K562 (cell line): ENCODE data around the gene ITIH6. TPM values are rescaled to one million over a fixed set of nuclear protein-coding genes. Genes with fewer than 3 reads are reported as not detected.

Source experiments
- ATAC-seq: fragments of 200-7000 bp; cut with Tn5 transposase; 3 replicates; pipeline ENCODE4 v1.9.1; 2020; ENCODE audit warnings: moderate library complexity
- BruUV-seq: library from RNA; stranded (reverse); fragments of 400-500 nt; replicated peaks from 2 replicates; lab custom pipeline; 2021; lab: Mats Ljungman, UMichigan
- CTCF ChIA-PET: fragments of 300-600 bp; formaldehyde crosslinking; extraction: SDS; loops from one replicate; lab custom pipeline; 2021; ENCODE audit warnings: low intra/inter-chr PET ratio; lab: Yijun Ruan, JAX
- POLR2A ChIA-PET: fragments of 300-600, 350-650 bp; sonication (Branson Sonifier 250); formaldehyde crosslinking; extraction: SDS; loops from one replicate; lab custom pipeline; 2021; ENCODE audit warnings: antibody characterized with exemption, inconsistent platforms; lab: Yijun Ruan, JAX
- DNase-seq, 4 experiments: peaks; one replicate each; pipeline versions ENCODE4 v3.0.0 to v3.0.0-alpha.2; 2011 to 2018; ENCODE audit warnings: low spot score in 3 of 4, mixed read lengths in 3 of 4; ENCODE audit errors: extremely low read depth in 1 of 4
- FAIRE-seq: peaks from 2 replicates; lab custom pipeline; 2011; peaks lifted over from hg19 to GRCh38; lab: Jason Lieb, UNC
- H2AFZ ChIP-seq: 2 replicates; pipeline ENCODE4 v1.6.0; 2011; ENCODE audit warnings: low read depth, low read length, control low read depth, inconsistent platforms
- H3K27ac ChIP-seq: fragments of 200-600 bp; 3 replicates; pipeline ENCODE4 v1.8.0; 2011; ENCODE audit warnings: low read depth, mild to moderate bottlenecking, control low read depth, inconsistent platforms, low read length, moderate library complexity, mixed read lengths; ENCODE audit errors: extremely low read depth
- H3K27me3 ChIP-seq, 2 experiments: fragments of 300-600 bp in 1 of 2; 2 replicates in 1 of 2; 3 replicates in 1 of 2; pipeline versions ENCODE4 v1.6.0 to v1.8.0; 2011; ENCODE audit warnings: inconsistent platforms in 2 of 2, low read length in 2 of 2, mild to moderate bottlenecking in 1 of 2, mixed read lengths in 1 of 2, moderate library complexity in 1 of 2; ENCODE audit not compliant: control insufficient read depth in 2 of 2, insufficient read depth in 2 of 2
- H3K36me3 ChIP-seq: fragments of 300-600 bp; 3 replicates; pipeline ENCODE4 v1.8.0; 2011; ENCODE audit warnings: mild to moderate bottlenecking, low read length, inconsistent platforms; ENCODE audit not compliant: control insufficient read depth, insufficient read depth
- H3K4me1 ChIP-seq, 2 experiments: fragments of 200-600 bp in 1 of 2; replicated peaks in 1 of 2; 2 replicates in 1 of 2; 3 replicates in 1 of 2; pipeline versions ENCODE4 v1.5.1 to v1.8.0; 2011; ENCODE audit warnings: inconsistent platforms in 2 of 2, low read length in 2 of 2, mild to moderate bottlenecking in 1 of 2, mixed read lengths in 1 of 2, moderate library complexity in 1 of 2; ENCODE audit not compliant: control insufficient read depth in 2 of 2, insufficient read depth in 2 of 2
- H3K4me2 ChIP-seq: 2 replicates; pipeline ENCODE4 v1.6.1; 2011; ENCODE audit warnings: low read length, control low read depth, inconsistent platforms, mixed read lengths; ENCODE audit not compliant: insufficient read depth
- H3K4me3 ChIP-seq: fragments of 200-600 bp; sonication (generic), shearing (Covaris generic); 2 replicates; pipeline ENCODE4 v1.5.1; 2016; ENCODE audit warnings: control low read depth, inconsistent platforms
- H3K79me2 ChIP-seq: fragments of 200-600 bp; 3 replicates; pipeline ENCODE4 v1.8.0; 2011; ENCODE audit warnings: low read length, inconsistent platforms; ENCODE audit not compliant: control insufficient read depth, insufficient read depth
- H3K9ac ChIP-seq, 2 experiments: 2 replicates each; pipeline versions ENCODE4 v1.6.0 to v1.6.1; 2011; ENCODE audit warnings: low read depth in 2 of 2, low read length in 2 of 2, control low read depth in 1 of 2, inconsistent platforms in 1 of 2, mild to moderate bottlenecking in 1 of 2, mixed read lengths in 1 of 2; ENCODE audit not compliant: insufficient read depth in 1 of 2
- H3K9me1 ChIP-seq: one replicate; pipeline ENCODE4 v1.6.0; 2011; ENCODE audit warnings: inconsistent platforms, mild to moderate bottlenecking, low read length, moderate library complexity; ENCODE audit not compliant: control insufficient read depth, insufficient read depth
- H3K9me3 ChIP-seq: replicated peaks from 2 replicates; pipeline ENCODE4 v1.5.1; 2011; ENCODE audit warnings: low read depth, low read length, inconsistent platforms; ENCODE audit not compliant: control insufficient read depth, insufficient read depth
- H4K20me1 ChIP-seq: replicated peaks from 2 replicates; pipeline ENCODE4 v1.6.1; 2011; ENCODE audit warnings: low read length, inconsistent platforms, mixed read lengths; ENCODE audit not compliant: control insufficient read depth, insufficient read depth
- CBFB ChIP-seq: sonication (generic); formaldehyde crosslinking; IDR thresholded peaks from 2 replicates; pipeline ENCODE4 v1.4.0; 2020; ENCODE audit warnings: mild to moderate bottlenecking, missing genetic modification reagents
- CTBP1 ChIP-seq: fragments of 450-650 bp; IDR thresholded peaks from 2 replicates; pipeline ENCODE4 v1.6.1; 2016; ENCODE audit warnings: borderline replicate concordance
- ELF1 ChIP-seq: fragments of 200-800 bp; sonication (Bioruptor generic); IDR thresholded peaks from 2 replicates; pipeline ENCODE4 v1.6.1; 2016; ENCODE audit warnings: missing genetic modification characterization, missing compliant biosample characterization
- KDM2B ChIP-seq: fragments of 250-450 bp; sonication (Bioruptor Pico); IDR thresholded peaks from 2 replicates; pipeline ENCODE4 v1.8.0; 2021; ENCODE audit warnings: mild to moderate bottlenecking, moderate library complexity
- MAFF ChIP-seq: IDR thresholded peaks from 2 replicates; pipeline ENCODE4 v1.6.1; 2012; ENCODE audit warnings: low read length, improper control_type of control experiment
- NUFIP1 ChIP-seq: fragments of 450-650 bp; IDR thresholded peaks from 2 replicates; pipeline ENCODE4 v1.6.1; 2018; ENCODE audit not compliant: partially characterized antibody
- PCBP2 ChIP-seq: fragments of 200-400 bp; formaldehyde crosslinking; IDR thresholded peaks from 2 replicates; pipeline ENCODE4 v1.6.1; 2018; ENCODE audit warnings: low read length, low read depth, mild to moderate bottlenecking, moderate library complexity; ENCODE audit not compliant: poor library complexity, severe bottlenecking
- TAF9B ChIP-seq: fragments of 450-650 bp; IDR thresholded peaks from 2 replicates; pipeline ENCODE4 v1.6.1; 2018; ENCODE audit warnings: mild to moderate bottlenecking; ENCODE audit not compliant: partially characterized antibody
- ZNF57 ChIP-seq: fragments of 450-650 bp; formaldehyde crosslinking; IDR thresholded peaks from 2 replicates; pipeline ENCODE4 v1.4.0; 2020; ENCODE audit warnings: mild to moderate bottlenecking, moderate library complexity
- WGBS: fragments of 100-300 bp; shearing (Covaris generic); methylation state at CpG from one replicate; pipeline ENCODE4 v1.1.6; 2016; ENCODE audit warnings: low coverage, mixed read lengths; ENCODE audit not compliant: insufficient coverage; ENCODE audit errors: missing lambda C conversion rate; 5-methylcytosine and 5-hydroxymethylcytosine counted together
- in situ Hi-C: fragments of 300-500 bp; cut with MboI; formaldehyde crosslinking; loops from 4 replicates; pipeline ENCODE4 v1.15.0; 2018; ENCODE audit warnings: inconsistent platforms, mixed read lengths
- intact Hi-C: fragments of 100-400 bp; cut with micrococcal nuclease; formaldehyde crosslinking; loops from 2 replicates; pipeline ENCODE4 v1.14.2; 2022
- polyA plus RNA-seq, 8 experiments: library from polyadenylated mRNA; depleted of rRNA in 4 of 8; stranded (reverse) in 5 of 8; unstranded in 3 of 8; fragments of >200 nt; fragmentation: Nextera tagmentation in 2 of 8; fragmentation: Illumina TruSeq in 1 of 8; extraction: Ambion mirVana in 2 of 8; extraction: Trizol in 1 of 8; gene quantifications; 2 replicates each; pipeline versions ENCODE4 v1.2.1 to v1.2.3, GENCODE V29; 2011 to 2014; ENCODE audit warnings: inconsistent platforms in 1 of 8, missing spikeins in 1 of 8
- total RNA-seq, 7 experiments: library from RNA; depleted of rRNA in 6 of 7; stranded (reverse); fragments of >200 nt in 6 of 7; fragmentation: Illumina TruSeq in 2 of 7; extraction: Trizol in 2 of 7; gene quantifications; 2 replicates each; pipeline versions ENCODE4 v1.2.1 to v1.2.3, GENCODE V29; 2011 to 2021; ENCODE audit warnings: low replicate concordance in 1 of 7
- TF ChIP-seq, protein P1 (sequence below): fragments of 250-450 bp; sonication (Bioruptor Pico); IDR thresholded peaks from 2 replicates; pipeline ENCODE4 v1.5.0; 2022; ENCODE audit warnings: mild to moderate bottlenecking
- TF ChIP-seq, protein P2 (sequence below): fragments of 250-450 bp; sonication (Bioruptor Pico); IDR thresholded peaks from 2 replicates; pipeline ENCODE4 v1.5.0; 2021; ENCODE audit warnings: mild to moderate bottlenecking, moderate library complexity
- TF ChIP-seq, protein P3 (sequence below): fragments of 450-650 bp; formaldehyde crosslinking; IDR thresholded peaks from 2 replicates; pipeline ENCODE4 v1.4.0; 2020; ENCODE audit warnings: mild to moderate bottlenecking
- TF ChIP-seq, protein P4 (sequence below): sonication (generic); formaldehyde crosslinking; IDR thresholded peaks from 2 replicates; pipeline ENCODE4 v1.8.1; 2023; ENCODE audit warnings: mild to moderate bottlenecking, missing genetic modification reagents

Gene ITIH6
- total and polyA plus RNA-seq, 9 of the 15 experiments (the other 6 are each of a cell fraction or from before 2014, with no cell fraction given), result 0.03 TPM; not detected in 8

DNA sequence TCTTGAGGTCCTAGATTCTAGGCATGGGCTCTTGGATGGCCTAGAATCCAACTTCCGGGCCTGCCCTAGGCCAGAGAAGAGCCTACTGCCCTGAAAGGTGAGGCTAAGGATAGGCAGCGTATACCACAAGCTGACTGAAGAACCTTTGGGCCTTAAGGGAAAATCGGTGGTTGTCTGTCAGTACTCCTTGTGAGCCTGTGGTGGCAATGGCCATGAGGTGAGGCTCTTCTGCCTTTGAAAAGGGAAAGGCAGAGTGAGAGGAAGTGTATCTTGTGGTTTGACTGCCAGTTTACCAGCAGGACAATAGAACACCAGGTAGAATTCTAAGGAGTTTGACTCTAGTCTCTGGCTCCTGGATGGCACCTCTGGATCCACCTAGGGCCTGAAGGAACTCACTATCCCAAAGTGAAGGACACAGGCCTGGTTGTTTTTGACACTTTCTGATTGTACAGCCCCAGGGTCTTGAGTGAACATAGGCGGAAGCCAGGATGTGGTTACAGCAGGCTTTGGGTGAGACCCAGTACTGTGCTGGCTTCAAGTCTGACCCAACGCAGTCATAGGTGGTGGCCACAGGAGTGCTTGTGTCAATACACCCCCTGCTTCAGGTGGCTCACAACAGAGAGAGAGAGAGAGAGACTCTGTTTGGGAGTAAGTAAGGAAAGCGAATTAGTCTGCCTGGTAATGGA, 20.9 kb downstream of the ITIH6 start:
- intact Hi-C loops (no loop called here), in situ Hi-C loops (no loop called here)
- Histone ChIP-seq H3K4me3 (no peak overlapping the region), H3K9ac (no peak overlapping the region), H3K9me1 (no peaks in the 10 kb centered on the region), H4K20me1 (no peaks in the 10 kb centered on the region), H2AFZ (no peak overlapping the region), H3K4me1 (no peaks in the 10 kb centered on the region), H3K9me3 (no peaks in the 10 kb centered on the region), H3K4me2 (no peak overlapping the region), H3K36me3 (no peaks in the 10 kb centered on the region), H3K79me2 (no peaks in the 10 kb centered on the region), H3K27me3 (no peaks in the 10 kb centered on the region), H3K27ac (no peak overlapping the region)
- no peak for DNase-seq
- WGBS, result 0% methylated on average over 5 of the region's 6 CpGs
- no TSS peak for BruUV-seq
- CTCF ChIA-PET, result no interaction called here
- ATAC-seq, result no peak
- FAIRE-seq, result no peak
- POLR2A ChIA-PET, result no interaction called here
- TF ChIP-seq TAF9B (no peak), NUFIP1 (no peak), CBFB (CRISPR knock-in tag) (no peak), KDM2B (CRISPR knock-in tag) (no peak), MAFF (no peak), ZNF57 (CRISPR knock-in tag) (no peak), ELF1 (tag) (no peak), PCBP2 (no peak), CTBP1 (no peak)
- TF ChIP-seq, protein P1, sequence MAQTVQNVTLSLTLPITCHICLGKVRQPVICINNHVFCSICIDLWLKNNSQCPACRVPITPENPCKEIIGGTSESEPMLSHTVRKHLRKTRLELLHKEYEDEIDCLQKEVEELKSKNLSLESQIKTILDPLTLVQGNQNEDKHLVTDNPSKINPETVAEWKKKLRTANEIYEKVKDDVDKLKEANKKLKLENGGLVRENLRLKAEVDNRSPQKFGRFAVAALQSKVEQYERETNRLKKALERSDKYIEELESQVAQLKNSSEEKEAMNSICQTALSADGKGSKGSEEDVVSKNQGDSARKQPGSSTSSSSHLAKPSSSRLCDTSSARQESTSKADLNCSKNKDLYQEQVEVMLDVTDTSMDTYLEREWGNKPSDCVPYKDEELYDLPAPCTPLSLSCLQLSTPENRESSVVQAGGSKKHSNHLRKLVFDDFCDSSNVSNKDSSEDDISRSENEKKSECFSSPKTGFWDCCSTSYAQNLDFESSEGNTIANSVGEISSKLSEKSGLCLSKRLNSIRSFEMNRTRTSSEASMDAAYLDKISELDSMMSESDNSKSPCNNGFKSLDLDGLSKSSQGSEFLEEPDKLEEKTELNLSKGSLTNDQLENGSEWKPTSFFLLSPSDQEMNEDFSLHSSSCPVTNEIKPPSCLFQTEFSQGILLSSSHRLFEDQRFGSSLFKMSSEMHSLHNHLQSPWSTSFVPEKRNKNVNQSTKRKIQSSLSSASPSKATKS, result no peak
- TF ChIP-seq, protein P2, sequence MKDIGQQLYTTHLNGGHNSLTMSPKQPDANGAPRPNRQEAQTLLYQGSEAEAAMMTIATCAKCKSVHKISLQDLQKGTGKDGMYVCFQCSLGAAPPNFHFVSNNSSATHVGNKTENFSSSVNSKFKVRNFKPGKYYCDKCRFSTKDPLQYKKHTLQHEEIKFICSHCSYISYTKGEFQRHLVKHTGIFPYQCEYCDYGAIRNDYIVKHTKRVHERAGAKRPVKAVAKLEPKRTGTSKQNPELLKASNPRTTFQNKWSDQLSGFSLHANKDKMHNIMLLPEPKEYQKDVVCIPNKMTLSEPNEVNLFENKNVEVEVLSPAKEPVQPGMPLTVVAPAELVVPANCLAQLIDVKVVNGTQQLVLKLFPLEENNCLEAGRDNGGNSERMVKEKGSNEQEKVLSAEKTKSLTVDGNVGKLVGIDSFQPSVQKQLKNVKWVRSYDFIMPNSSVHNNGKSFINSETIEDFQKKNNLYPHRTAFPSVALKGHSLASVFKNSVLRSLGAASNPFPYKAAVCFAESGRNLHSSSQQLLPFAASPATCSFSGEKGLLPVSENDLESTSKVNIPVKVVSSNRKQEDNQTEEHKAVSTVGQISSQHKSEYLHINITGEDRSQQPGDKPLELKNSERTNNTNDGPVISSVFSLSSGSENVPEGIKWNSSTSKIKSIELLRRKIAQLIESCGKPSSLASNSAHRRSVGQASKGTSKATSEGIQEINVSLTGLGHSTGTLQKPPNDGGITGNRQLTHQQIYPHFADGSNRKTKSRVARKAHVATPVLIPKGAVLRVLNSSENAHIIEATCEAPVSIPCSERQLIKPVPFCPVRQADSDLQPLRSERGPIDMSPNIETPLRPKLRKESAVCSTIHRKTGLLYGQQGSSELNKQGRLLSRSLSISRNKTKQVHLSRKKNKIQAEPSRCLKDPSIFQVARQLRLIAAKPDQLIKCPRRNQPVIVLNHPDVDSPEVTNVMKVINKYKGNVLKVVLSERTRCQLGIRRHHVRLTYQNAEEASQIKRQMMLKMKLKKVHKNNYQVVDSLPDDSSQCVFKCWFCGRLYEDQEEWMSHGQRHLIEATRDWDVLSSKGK (CRISPR knock-in tag), result no peak
- TF ChIP-seq, protein P3, sequence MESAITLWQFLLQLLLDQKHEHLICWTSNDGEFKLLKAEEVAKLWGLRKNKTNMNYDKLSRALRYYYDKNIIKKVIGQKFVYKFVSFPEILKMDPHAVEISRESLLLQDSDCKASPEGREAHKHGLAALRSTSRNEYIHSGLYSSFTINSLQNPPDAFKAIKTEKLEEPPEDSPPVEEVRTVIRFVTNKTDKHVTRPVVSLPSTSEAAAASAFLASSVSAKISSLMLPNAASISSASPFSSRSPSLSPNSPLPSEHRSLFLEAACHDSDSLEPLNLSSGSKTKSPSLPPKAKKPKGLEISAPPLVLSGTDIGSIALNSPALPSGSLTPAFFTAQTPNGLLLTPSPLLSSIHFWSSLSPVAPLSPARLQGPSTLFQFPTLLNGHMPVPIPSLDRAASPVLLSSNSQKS (CRISPR knock-in tag), result no peak
- TF ChIP-seq, protein P4, sequence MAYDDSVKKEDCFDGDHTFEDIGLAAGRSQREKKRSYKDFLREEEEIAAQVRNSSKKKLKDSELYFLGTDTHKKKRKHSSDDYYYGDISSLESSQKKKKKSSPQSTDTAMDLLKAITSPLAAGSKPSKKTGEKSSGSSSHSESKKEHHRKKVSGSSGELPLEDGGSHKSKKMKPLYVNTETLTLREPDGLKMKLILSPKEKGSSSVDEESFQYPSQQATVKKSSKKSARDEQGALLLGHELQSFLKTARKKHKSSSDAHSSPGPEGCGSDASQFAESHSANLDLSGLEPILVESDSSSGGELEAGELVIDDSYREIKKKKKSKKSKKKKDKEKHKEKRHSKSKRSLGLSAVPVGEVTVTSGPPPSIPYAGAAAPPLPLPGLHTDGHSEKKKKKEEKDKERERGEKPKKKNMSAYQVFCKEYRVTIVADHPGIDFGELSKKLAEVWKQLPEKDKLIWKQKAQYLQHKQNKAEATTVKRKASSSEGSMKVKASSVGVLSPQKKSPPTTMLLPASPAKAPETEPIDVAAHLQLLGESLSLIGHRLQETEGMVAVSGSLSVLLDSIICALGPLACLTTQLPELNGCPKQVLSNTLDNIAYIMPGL (CRISPR knock-in tag), result no peak
